Measurements from ENCODE around the gene NCMAP.
"Not testable (repeated sequence)": the region's sequence is repeated elsewhere in the genome, so short reads cannot be mapped to it uniquely, and the experiment has no call there.

NCMAP gene

GRCh38 chr1:24526940-24527542, 28.8 kb upstream of the NCMAP start:
- Mint-ChIP-seq H3K27ac (ENCODE audit: low read depth) (no peak overlapping the region), H3K27me3 (no peaks in the 10 kb centered on the region), H3K4me1 (peaks cover 24% of the 10 kb centered on the region), H3K9me3 (no peaks in the 10 kb centered on the region), H3K4me3 (no peak overlapping the region), H3K36me3 (ENCODE audit: insufficient read depth) (peaks cover 7% of the 10 kb centered on the region)
- ATAC-seq (replicated peaks; ENCODE audit: extremely low read depth, poor library complexity, severe bottlenecking) (peak; percentile 40), DNase-seq (ENCODE audit: low spot score in 2 of 2) (peak in 1 of 2 donors; percentile 17)

- H3K27ac Mint-ChIP-seq (ENCODE audit: low read depth) = no peak overlapping the region
- H3K4me1 Mint-ChIP-seq = peaks cover 24% of the 10 kb centered on the region
- H3K27me3 Mint-ChIP-seq = no peaks in the 10 kb centered on the region
- DNase-seq (ENCODE audit: low spot score in 2 of 2) (no peak), ATAC-seq (replicated peaks; ENCODE audit: extremely low read depth, poor library complexity, severe bottlenecking) (no peak)
- peaks cover 12% of the 10 kb centered on the region for H3K36me3 Mint-ChIP-seq (ENCODE audit: insufficient read depth)
- H3K4me3 Mint-ChIP-seq = no peak overlapping the region
- H3K9me3 Mint-ChIP-seq = no peaks in the 10 kb centered on the region
Observed at GRCh38 chr1:24528744-24529143, 27.1 kb upstream of the NCMAP start.

- Mint-ChIP-seq H3K36me3 (ENCODE audit: insufficient read depth) (peaks cover 17% of the 10 kb centered on the region), H3K4me1 (peaks cover 24% of the 10 kb centered on the region)
- H3K4me3 Mint-ChIP-seq = not testable (repeated sequence)
Observed at GRCh38 chr1:24529292-24529691, 26.6 kb upstream of the NCMAP start.

GRCh38 chr1:24535021-24535424, 20.9 kb upstream of the NCMAP start:
- Mint-ChIP-seq H3K27ac (ENCODE audit: low read depth) (peak overlapping the region; percentile 98), H3K4me1 (peaks cover 25% of the 10 kb centered on the region), H3K36me3 (ENCODE audit: insufficient read depth) (peaks cover 36% of the 10 kb centered on the region), H3K4me3 (peak overlapping the region; percentile 83), H3K27me3 (no peaks in the 10 kb centered on the region), H3K9me3 (no peaks in the 10 kb centered on the region)
- peak; percentile 52 to 73 for DNase-seq (ENCODE audit: low spot score in 2 of 2)
- peak; percentile 67 for ATAC-seq (replicated peaks; ENCODE audit: extremely low read depth, poor library complexity, severe bottlenecking)

More at GRCh38 chr1:24529292-24529691, 26.6 kb upstream of the NCMAP start:
- DNase-seq (ENCODE audit: low spot score in 2 of 2); H3K27me3 Mint-ChIP-seq; H3K9me3 Mint-ChIP-seq; H3K27ac Mint-ChIP-seq (ENCODE audit: low read depth); ATAC-seq (replicated peaks; ENCODE audit: extremely low read depth, poor library complexity, severe bottlenecking): not testable (repeated sequence)

- peaks cover 38% of the 10 kb centered on the region for H3K36me3 Mint-ChIP-seq (ENCODE audit: insufficient read depth)
- H3K4me3 Mint-ChIP-seq = peak overlapping the region; percentile 83
- peak overlapping the region; percentile 98 for H3K27ac Mint-ChIP-seq (ENCODE audit: low read depth)
- no peaks in the 10 kb centered on the region for H3K9me3 Mint-ChIP-seq
- H3K4me1 Mint-ChIP-seq = peaks cover 29% of the 10 kb centered on the region
- no peak for DNase-seq (ENCODE audit: low spot score in 2 of 2)
- no peak for ATAC-seq (replicated peaks; ENCODE audit: extremely low read depth, poor library complexity, severe bottlenecking)
- no peaks in the 10 kb centered on the region for H3K27me3 Mint-ChIP-seq
Observed at GRCh38 chr1:24535778-24536177, 20.1 kb upstream of the NCMAP start.

GRCh38 chr1:24536391-24536840, 19.5 kb upstream of the NCMAP start:
- peak overlapping the region; percentile 83 for H3K4me3 Mint-ChIP-seq
- peak; percentile 55 to 77 for DNase-seq (ENCODE audit: low spot score in 2 of 2)
- H3K27me3 Mint-ChIP-seq = no peaks in the 10 kb centered on the region
- H3K4me1 Mint-ChIP-seq = peaks cover 29% of the 10 kb centered on the region
- peaks cover 38% of the 10 kb centered on the region for H3K36me3 Mint-ChIP-seq (ENCODE audit: insufficient read depth)
- H3K27ac Mint-ChIP-seq (ENCODE audit: low read depth) = peak overlapping the region; percentile 98
- ATAC-seq (replicated peaks; ENCODE audit: extremely low read depth, poor library complexity, severe bottlenecking) = peak; percentile 93
- no peaks in the 10 kb centered on the region for H3K9me3 Mint-ChIP-seq

DNA sequence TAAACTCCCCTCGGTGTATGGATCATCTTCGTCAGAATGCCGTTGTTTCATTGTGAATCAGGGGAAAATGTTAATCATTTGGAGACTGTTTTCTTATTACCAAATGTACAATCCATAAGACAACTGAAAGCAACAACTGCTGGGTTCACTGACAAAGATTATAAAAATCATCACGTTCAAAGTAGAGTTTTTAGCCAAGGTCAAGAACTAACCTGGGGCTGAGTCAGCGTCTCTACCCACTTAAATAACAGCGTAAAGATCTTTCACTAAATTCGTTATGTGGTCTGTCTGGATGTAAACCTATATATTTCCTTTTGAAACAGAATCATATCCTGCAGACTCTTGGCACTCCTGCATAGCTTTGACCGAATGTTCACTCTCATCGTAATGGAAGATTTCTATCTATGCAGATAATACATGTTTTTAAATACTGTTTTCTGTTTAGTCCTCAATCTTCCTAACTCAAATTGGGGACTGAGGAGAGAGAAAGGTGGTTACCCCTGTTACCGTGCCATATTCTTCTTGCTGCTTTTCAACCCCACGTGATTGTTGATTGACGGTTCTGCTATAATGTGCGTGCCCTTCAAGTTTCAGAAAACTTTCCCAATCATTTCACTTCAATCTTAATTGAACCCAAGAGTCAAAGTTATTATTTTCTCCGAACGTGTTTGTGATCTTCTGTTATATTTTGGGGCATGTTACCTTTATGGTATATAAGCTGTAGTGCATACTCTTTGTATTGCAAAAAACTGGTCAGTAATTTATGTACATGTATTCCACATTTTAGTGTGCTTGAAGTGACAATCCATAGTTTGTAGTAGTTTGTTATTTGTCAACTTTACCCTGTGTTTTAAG, 15.6 kb upstream of the NCMAP start:
- no peak overlapping the region for H3K4me3 Mint-ChIP-seq

GRCh38 chr1:24540906-24541710, 14.8 kb upstream of the NCMAP start:
- H3K27ac Mint-ChIP-seq (ENCODE audit: low read depth) = no peak overlapping the region
- peaks cover 18% of the 10 kb centered on the region for H3K4me1 Mint-ChIP-seq
- no peak overlapping the region for H3K4me3 Mint-ChIP-seq
- no peaks in the 10 kb centered on the region for H3K27me3 Mint-ChIP-seq
- H3K9me3 Mint-ChIP-seq = no peaks in the 10 kb centered on the region
- DNase-seq (ENCODE audit: low spot score in 2 of 2) (no peak), ATAC-seq (replicated peaks; ENCODE audit: extremely low read depth, poor library complexity, severe bottlenecking) (no peak)
- H3K36me3 Mint-ChIP-seq (ENCODE audit: insufficient read depth) = peaks cover 13% of the 10 kb centered on the region

More for the DNA sequence above, 15.6 kb upstream of the NCMAP start:
- Mint-ChIP-seq H3K36me3 (ENCODE audit: insufficient read depth) (peaks cover 19% of the 10 kb centered on the region), H3K27ac (ENCODE audit: low read depth) (peak overlapping the region; percentile 35), H3K9me3 (no peaks in the 10 kb centered on the region), H3K27me3 (no peaks in the 10 kb centered on the region), H3K4me1 (peaks cover 24% of the 10 kb centered on the region)
- DNase-seq (ENCODE audit: low spot score in 2 of 2) (no peak), ATAC-seq (replicated peaks; ENCODE audit: extremely low read depth, poor library complexity, severe bottlenecking) (no peak)

DNA sequence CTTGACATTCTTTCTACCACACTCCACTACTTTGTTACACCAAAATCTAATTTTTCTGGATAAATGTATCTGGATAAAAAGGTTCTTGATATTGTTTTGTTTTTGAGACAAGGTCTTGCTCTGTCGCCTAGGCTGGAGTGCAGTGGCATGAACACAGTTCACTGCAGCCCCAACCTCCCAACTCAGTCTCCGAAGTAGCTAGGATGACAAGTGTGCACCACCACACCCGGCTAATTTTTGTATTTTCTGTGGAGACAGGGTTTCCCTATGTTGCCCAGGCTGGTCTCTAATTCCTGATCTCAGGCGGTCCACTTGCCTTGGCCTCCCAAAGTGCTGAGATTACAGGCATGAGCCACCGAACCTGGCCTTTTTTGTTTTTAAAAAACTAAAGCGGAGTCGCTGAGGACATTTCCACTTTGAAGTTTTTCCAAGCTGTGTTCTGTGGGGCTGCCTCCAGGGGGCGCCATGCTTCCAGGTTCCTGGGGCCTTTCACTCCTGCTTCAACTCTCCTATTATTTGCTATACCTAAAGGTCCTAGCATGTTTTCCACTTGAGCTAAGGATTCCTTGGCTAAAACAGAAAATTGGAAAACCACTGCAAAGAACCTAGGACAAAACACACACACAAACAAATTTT, 14.1 kb upstream of the NCMAP start:
- DNase-seq (ENCODE audit: low spot score in 2 of 2) = no peak
- H3K4me1 Mint-ChIP-seq = peaks cover 10% of the 10 kb centered on the region

DNA sequence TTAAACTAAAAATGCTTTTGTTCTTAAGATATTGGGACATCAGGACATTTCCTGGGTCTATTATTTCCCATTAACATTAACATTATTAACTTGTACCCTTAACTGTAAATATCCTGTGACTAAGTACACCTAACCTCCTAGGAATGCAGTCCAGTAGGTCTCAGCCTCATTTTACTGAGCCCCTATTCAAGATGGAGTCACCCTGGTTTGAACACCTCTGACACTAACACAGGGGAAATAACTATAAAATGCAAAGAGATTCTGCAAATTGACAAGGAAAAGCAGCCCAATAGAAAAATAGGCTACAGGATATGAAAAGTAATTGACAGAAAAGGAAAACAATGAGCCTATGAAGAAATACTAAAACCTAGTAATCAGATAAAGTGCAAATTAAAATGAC, 11.6 kb upstream of the NCMAP start:
- H3K4me3 Mint-ChIP-seq = no peak overlapping the region
- no peaks in the 10 kb centered on the region for H3K9me3 Mint-ChIP-seq
- DNase-seq (ENCODE audit: low spot score in 2 of 2) (no peak), ATAC-seq (replicated peaks; ENCODE audit: extremely low read depth, poor library complexity, severe bottlenecking) (no peak)
- no peak overlapping the region for H3K27ac Mint-ChIP-seq (ENCODE audit: low read depth)
- peaks cover 3% of the 10 kb centered on the region for H3K36me3 Mint-ChIP-seq (ENCODE audit: insufficient read depth)
- peaks cover 9% of the 10 kb centered on the region for H3K4me1 Mint-ChIP-seq
- no peaks in the 10 kb centered on the region for H3K27me3 Mint-ChIP-seq

More for the DNA sequence above, 14.1 kb upstream of the NCMAP start:
- no peak overlapping the region for H3K4me3 Mint-ChIP-seq
- H3K27me3 Mint-ChIP-seq = no peaks in the 10 kb centered on the region
- H3K36me3 Mint-ChIP-seq (ENCODE audit: insufficient read depth) = peaks cover 7% of the 10 kb centered on the region
- H3K27ac Mint-ChIP-seq (ENCODE audit: low read depth) = no peak overlapping the region
- ATAC-seq (replicated peaks; ENCODE audit: extremely low read depth, poor library complexity, severe bottlenecking) = no peak
- H3K9me3 Mint-ChIP-seq = no peaks in the 10 kb centered on the region

- H3K9me3 Mint-ChIP-seq = no peaks in the 10 kb centered on the region
- peaks cover under 1% of the 10 kb centered on the region for H3K4me1 Mint-ChIP-seq
- H3K36me3 Mint-ChIP-seq (ENCODE audit: insufficient read depth) = no peaks in the 10 kb centered on the region
- ATAC-seq (replicated peaks; ENCODE audit: extremely low read depth, poor library complexity, severe bottlenecking) (no peak), DNase-seq (ENCODE audit: low spot score in 2 of 2) (no peak)
- H3K4me3 Mint-ChIP-seq = no peak overlapping the region
- H3K27ac Mint-ChIP-seq (ENCODE audit: low read depth) = no peak overlapping the region
- H3K27me3 Mint-ChIP-seq = no peaks in the 10 kb centered on the region
Observed at GRCh38 chr1:24545662-24546061, 10.2 kb upstream of the NCMAP start.

DNA sequence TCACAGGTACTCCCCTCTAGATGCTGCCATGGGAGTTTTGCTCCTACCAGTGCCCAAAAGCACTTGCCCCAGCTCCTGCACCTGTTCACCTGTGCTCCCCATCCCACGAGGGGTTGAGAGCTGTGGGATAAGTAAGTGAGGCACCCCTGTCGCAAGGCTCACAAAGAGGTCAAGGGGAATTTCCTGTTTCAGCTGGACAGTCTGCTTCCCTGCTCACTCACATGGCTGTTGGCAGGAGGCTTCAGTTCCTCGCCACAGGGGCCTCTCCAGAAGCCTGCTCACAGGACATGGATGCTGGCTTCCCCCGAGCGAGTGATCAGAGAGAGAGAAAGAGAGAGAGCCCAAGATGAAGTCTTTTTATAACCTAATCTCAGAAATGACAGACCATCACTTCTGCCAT, 8.7 kb upstream of the NCMAP start:
- Mint-ChIP-seq H3K27ac (ENCODE audit: low read depth) (no peak overlapping the region), H3K36me3 (ENCODE audit: insufficient read depth) (no peaks in the 10 kb centered on the region)

More for the DNA sequence above, 8.7 kb upstream of the NCMAP start:
- Mint-ChIP-seq H3K4me3 (no peak overlapping the region), H3K4me1 (peaks cover 3% of the 10 kb centered on the region), H3K9me3 (no peaks in the 10 kb centered on the region), H3K27me3 (peaks cover 6% of the 10 kb centered on the region)
- no peak for ATAC-seq (replicated peaks; ENCODE audit: extremely low read depth, poor library complexity, severe bottlenecking)
- no peak for DNase-seq (ENCODE audit: low spot score in 2 of 2)

All from central memory CD8-positive, alpha-beta T cell (primary cell).